Prostate gland (tissue), 2 donors: ENCODE measurements around the gene RBP5.

Experiments used
- CTCF ChIP-seq, 4 experiments: fragments of 200-600 bp in 2 of 4; fragments of 450-650 bp in 2 of 4; sonication (generic) in 2 of 4; IDR thresholded peaks; 1 replicate in 3 of 4; 2 replicates in 1 of 4; pipeline ENCODE4 v1.5.1; 2016 to 2019; ENCODE audit warnings: antibody characterized with exemption in 4 of 4, mild to moderate bottlenecking in 2 of 4, moderate library complexity in 2 of 4
- POLR2A ChIP-seq: fragments of 450-650 bp; IDR thresholded peaks from one replicate; pipeline ENCODE4 v1.6.1; 2016; ENCODE audit warnings: antibody characterized with exemption, mild to moderate bottlenecking
- POLR2AphosphoS5 ChIP-seq: sonication (generic); formaldehyde crosslinking; IDR thresholded peaks from one replicate; pipeline ENCODE4 v1.6.1; 2017; ENCODE audit warnings: antibody characterized with exemption

- TF ChIP-seq CTCF (IDR thresholded peaks at IDR 0.05) = peak; percentile 84 to 93 (median 88)
- TF ChIP-seq POLR2AphosphoS5 = peak; percentile 81
- no peak for TF ChIP-seq POLR2A
Measured at GRCh38 chr12:7092229-7092985, 36.3 kb downstream of the RBP5 start, which contains the start of gene C1R.
